Ovary (tissue), 9 donors: ENCODE results near the gene NFU1. TPM values are rescaled to one million over a fixed set of nuclear protein-coding genes. Genes with fewer than 3 reads are reported as not detected.

Experiments used
- DNase-seq, 5 donors: peaks; one replicate each; pipeline ENCODE4 v3.0.0-alpha.2; 2019 to 2020
- H3K27ac ChIP-seq, 2 donors: fragments of 200-600 bp; one replicate each; pipeline versions ENCODE4 v1.5.1 to v1.8.0; 2019 to 2022
- H3K27me3 ChIP-seq: fragments of 200-600 bp; one replicate; pipeline ENCODE4 v1.8.0; 2022
- H3K36me3 ChIP-seq: fragments of 200-600 bp; sonication (generic); one replicate; pipeline ENCODE4 v1.5.1; 2019
- H3K4me1 ChIP-seq: one replicate; pipeline ENCODE4 v1.8.1; 2013; ENCODE audit warnings: mild to moderate bottlenecking, moderate library complexity; ENCODE audit not compliant: insufficient read depth
- H3K4me3 ChIP-seq: fragments of 200-600 bp; sonication (generic); one replicate; pipeline ENCODE4 v1.5.1; 2017
- H3K9me3 ChIP-seq, 2 donors: fragments of 200-600 bp in 1 of 2; sonication (generic) in 1 of 2; one replicate each; pipeline versions ENCODE4 v1.5.1 to v1.8.1; 2013 to 2019; ENCODE audit warnings: mild to moderate bottlenecking in 1 of 2, moderate library complexity in 1 of 2
- CTCF ChIP-seq, 3 donors: fragments of 450-650 bp in 2 of 3; fragments of 200-600 bp in 1 of 3; IDR thresholded peaks; one replicate each; pipeline versions ENCODE4 v1.5.1 to v1.8.0; 2016 to 2022; ENCODE audit warnings: antibody characterized with exemption in 3 of 3, mild to moderate bottlenecking in 1 of 3
- EP300 ChIP-seq: sonication (generic); formaldehyde crosslinking; IDR thresholded peaks from one replicate; pipeline ENCODE4 v1.6.1; 2017; ENCODE audit warnings: antibody characterized with exemption
- POLR2A ChIP-seq: fragments of 450-650 bp; IDR thresholded peaks from one replicate; pipeline ENCODE4 v1.6.1; 2017; ENCODE audit warnings: antibody characterized with exemption, mild to moderate bottlenecking, moderate library complexity
- WGBS, 3 donors: extraction: QIAGEN DNeasy Blood & Tissue Kit in 1 of 3; methylation state at CpG; one replicate each; pipeline versions ENCODE4 v1.1.5 to v1.1.7; 2013 to 2017; 5-methylcytosine and 5-hydroxymethylcytosine counted together
- intact Hi-C, 4 donors: fragments of 100-400 bp; cut with DNase I; formaldehyde crosslinking; loops; one replicate each; pipeline versions ENCODE4 v1.11.0 to v1.15.1; 2022 to 2023
- polyA plus RNA-seq, 2 donors: library from polyadenylated mRNA; stranded (reverse); fragments of 200-250 nt in 1 of 2; fragments of 350-450 nt in 1 of 2; fragmentation: Illumina TruSeq in 1 of 2; extraction: RNeasy Lipid Tissue Mini Kit (QIAGEN cat#74804) in 1 of 2; gene quantifications; one replicate each; pipeline ENCODE4 v1.2.3, GENCODE V29; 2013 to 2014
- total RNA-seq, 7 donors: library from RNA; depleted of rRNA in 2 of 7; stranded (reverse); fragments of >200 nt in 2 of 7; fragmentation: NEBNext Ultra II Directional in 3 of 7; extraction: Animal tissue kit (Norgen Biotek cat#: 25700) in 3 of 7; gene quantifications; one replicate each; pipeline versions ENCODE4 v1.1.0 to v1.2.4, GENCODE V29; 2016 to 2023
- donor health status: DM: no; HTN: no; CAD: no; lungs with moderate emphysema.
- donor health status: DM: no; HTN: no; CAD: no.
- donor health status: Bipolar disorder and iron deficiency.
- donor health status: DM: yes; HTN: yes; CAD: no.
- donor health status: DM: no; HTN: no; CAD: no.
- donor health status: DM: yes; HTN: yes; CAD: no.

NFU1 gene
- total and polyA plus RNA-seq, 9 donors: 39.0 to 59.5 (median 48.1) TPM

- intact Hi-C loops: no loop called here
- 96 to 98% (median 96%) methylated on average over 3 of the region's 3 CpGs for WGBS, 3 donors
- Histone ChIP-seq H3K4me1 (no peaks in the 10 kb centered on the region), H3K4me3 (no peak overlapping the region), H3K36me3 (no peaks in the 10 kb centered on the region), H3K9me3 (no peaks in the 10 kb centered on the region), H3K27me3 (no peaks in the 10 kb centered on the region), H3K27ac (no peak overlapping the region)
- DNase-seq: no peak
- TF ChIP-seq EP300: no peak
- no peak for TF ChIP-seq POLR2A
- TF ChIP-seq CTCF (IDR thresholded peaks at IDR 0.05): no peak
Observed at GRCh38 chr2:69400121-69400520, 37.1 kb downstream of the NFU1 start.

- Histone ChIP-seq H3K9me3 (no peaks in the 10 kb centered on the region), H3K36me3 (no peaks in the 10 kb centered on the region), H3K4me3 (no peak overlapping the region), H3K27ac (no peak overlapping the region), H3K27me3 (no peaks in the 10 kb centered on the region), H3K4me1 (no peaks in the 10 kb centered on the region)
- TF ChIP-seq POLR2A: no peak
- no peak for TF ChIP-seq CTCF (IDR thresholded peaks at IDR 0.05)
- no peak for TF ChIP-seq EP300
- DNase-seq: no peak
- intact Hi-C loops: no loop called here
Observed at GRCh38 chr2:69397234-69397633, 40.0 kb downstream of the NFU1 start.

- 11 to 15% (median 12%) methylated on average over 1 of the region's 1 CpG for WGBS, 3 donors
- H3K36me3 ChIP-seq: no peaks in the 10 kb centered on the region
- no peak for DNase-seq
- no peak overlapping the region for H3K4me3 ChIP-seq
- no peaks in the 10 kb centered on the region for H3K27me3 ChIP-seq
- no peaks in the 10 kb centered on the region for H3K9me3 ChIP-seq
- no peaks in the 10 kb centered on the region for H3K4me1 ChIP-seq
- TF ChIP-seq CTCF (IDR thresholded peaks at IDR 0.05) (no peak), EP300 (no peak), POLR2A (no peak)
- intact Hi-C loops: no loop called here
- no peak overlapping the region for H3K27ac ChIP-seq
Observed at GRCh38 chr2:69395866-69396265, 41.4 kb downstream of the NFU1 start.

GRCh38 chr2:69393963-69394362 lies 43.3 kb downstream of the NFU1 start:
- Histone ChIP-seq H3K27me3 (no peaks in the 10 kb centered on the region), H3K27ac (no peak overlapping the region), H3K9me3 (no peaks in the 10 kb centered on the region), H3K36me3 (no peaks in the 10 kb centered on the region), H3K4me1 (no peaks in the 10 kb centered on the region), H3K4me3 (no peak overlapping the region)
- DNase-seq: no peak
- intact Hi-C loops: no loop called here
- no peak for TF ChIP-seq CTCF (IDR thresholded peaks at IDR 0.05)
- no peak for TF ChIP-seq EP300
- no peak for TF ChIP-seq POLR2A

GRCh38 chr2:69390471-69390870 lies 46.8 kb downstream of the NFU1 start:
- Histone ChIP-seq H3K4me3 (no peak overlapping the region), H3K27me3 (no peaks in the 10 kb centered on the region), H3K36me3 (no peaks in the 10 kb centered on the region), H3K27ac (no peak overlapping the region), H3K4me1 (peaks cover 4% of the 10 kb centered on the region), H3K9me3 (no peaks in the 10 kb centered on the region)
- no peak for DNase-seq
- intact Hi-C loops: no loop called here
- WGBS, 3 donors: 87 to 90% (median 89%) methylated on average over 3 of the region's 3 CpGs
- TF ChIP-seq EP300 (no peak), POLR2A (no peak), CTCF (IDR thresholded peaks at IDR 0.05) (no peak)
